Esophagus squamous epithelium (tissue), 4 donors: ENCODE data around the gene PAPPA.

Experiments used
- POLR2A ChIP-seq, 4 donors: fragments of 450-650 bp; IDR thresholded peaks; one replicate each; pipeline ENCODE4 v1.6.1; 2017; ENCODE audit warnings: antibody characterized with exemption in 4 of 4, mild to moderate bottlenecking in 4 of 4, moderate library complexity in 3 of 4
- TF ChIP-seq, protein P1 (sequence below), 6 experiments: fragments of 450-650 bp in 4 of 6; fragments of 200-600 bp in 2 of 6; sonication (generic) in 2 of 6; IDR thresholded peaks; one replicate each; pipeline ENCODE4 v1.5.1; 2016 to 2019; ENCODE audit warnings: antibody characterized with exemption in 6 of 6, mild to moderate bottlenecking in 4 of 6, moderate library complexity in 4 of 6

DNA sequence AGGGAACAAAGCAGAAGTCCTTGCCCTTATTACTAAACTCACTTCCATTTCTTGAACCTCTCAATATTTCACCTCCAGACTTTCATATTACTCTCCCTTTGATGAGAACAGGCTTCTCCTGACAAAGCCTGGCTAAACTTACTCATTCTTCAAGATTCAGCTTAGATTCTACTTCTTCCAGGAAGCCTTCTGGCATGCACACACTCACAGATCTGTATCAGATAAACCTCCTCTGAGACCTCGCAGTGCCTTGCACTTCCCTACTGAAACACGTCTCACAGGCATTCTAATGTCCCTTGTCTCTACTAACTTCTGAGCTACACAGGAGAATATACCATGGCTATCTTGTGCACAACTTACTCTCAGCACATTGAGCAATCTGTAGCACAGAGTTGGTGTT is 16.6 kb upstream of the PAPPA start:
- TF ChIP-seq, protein P1, sequence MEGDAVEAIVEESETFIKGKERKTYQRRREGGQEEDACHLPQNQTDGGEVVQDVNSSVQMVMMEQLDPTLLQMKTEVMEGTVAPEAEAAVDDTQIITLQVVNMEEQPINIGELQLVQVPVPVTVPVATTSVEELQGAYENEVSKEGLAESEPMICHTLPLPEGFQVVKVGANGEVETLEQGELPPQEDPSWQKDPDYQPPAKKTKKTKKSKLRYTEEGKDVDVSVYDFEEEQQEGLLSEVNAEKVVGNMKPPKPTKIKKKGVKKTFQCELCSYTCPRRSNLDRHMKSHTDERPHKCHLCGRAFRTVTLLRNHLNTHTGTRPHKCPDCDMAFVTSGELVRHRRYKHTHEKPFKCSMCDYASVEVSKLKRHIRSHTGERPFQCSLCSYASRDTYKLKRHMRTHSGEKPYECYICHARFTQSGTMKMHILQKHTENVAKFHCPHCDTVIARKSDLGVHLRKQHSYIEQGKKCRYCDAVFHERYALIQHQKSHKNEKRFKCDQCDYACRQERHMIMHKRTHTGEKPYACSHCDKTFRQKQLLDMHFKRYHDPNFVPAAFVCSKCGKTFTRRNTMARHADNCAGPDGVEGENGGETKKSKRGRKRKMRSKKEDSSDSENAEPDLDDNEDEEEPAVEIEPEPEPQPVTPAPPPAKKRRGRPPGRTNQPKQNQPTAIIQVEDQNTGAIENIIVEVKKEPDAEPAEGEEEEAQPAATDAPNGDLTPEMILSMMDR (IDR thresholded peaks at IDR 0.05) = no peak
- TF ChIP-seq POLR2A (IDR thresholded peaks at IDR 0.05) = no peak
